ENCODE results near the gene PSMD5. TPM values are rescaled to one million over a fixed set of nuclear protein-coding genes. Genes with fewer than 3 reads are reported as not detected.

The PSMD5 gene
- total and polyA plus RNA-seq, 4 donors, result 17.4 to 44.8 (median 33.0) TPM

DNA sequence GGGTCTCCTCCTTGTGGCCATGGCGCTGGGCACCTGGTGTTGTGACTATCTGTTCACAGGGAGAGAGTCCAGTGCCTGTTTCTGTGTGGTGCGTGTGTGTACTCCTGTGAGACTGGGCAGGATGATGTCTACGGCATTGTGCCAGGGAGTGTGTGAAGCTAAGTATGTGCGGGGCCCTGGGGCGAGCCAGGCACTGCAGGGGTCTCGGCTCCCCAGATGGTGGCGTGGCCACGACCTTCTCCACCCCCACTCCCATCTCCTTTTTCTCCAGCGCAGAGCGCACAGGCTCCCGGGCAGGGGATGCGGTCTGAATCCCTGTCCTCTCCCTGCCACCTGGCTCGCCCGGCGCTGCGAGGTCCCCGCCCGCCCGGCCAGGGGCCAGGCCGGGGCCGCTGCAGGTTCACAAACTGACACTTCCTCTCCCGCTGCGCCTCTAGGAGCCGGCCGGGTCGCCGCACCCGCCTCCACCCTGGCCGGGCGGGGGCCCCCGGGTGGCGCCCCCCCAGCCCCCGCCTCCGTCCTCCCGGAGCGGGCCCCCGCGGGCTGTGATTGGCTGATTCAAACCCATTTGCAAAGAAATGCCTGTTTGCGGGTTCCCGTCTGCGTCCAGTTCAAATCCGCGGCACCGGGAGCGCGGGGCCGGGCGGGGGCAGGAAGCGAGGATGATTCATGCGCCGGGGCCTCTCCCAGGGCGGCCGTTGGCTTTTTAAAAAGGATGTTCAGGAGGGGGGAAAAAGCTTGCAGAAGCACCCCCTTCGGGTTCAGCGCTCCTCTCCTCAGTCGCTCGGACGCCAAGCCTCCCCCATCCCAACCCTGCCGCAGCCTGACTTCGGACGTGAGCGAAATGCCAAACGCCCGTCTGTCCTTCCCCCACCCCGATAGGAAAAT lies 33.5 kb upstream of the PSMD5 start:
- Histone ChIP-seq H3K9me3 (ENCODE audit: control insufficient read depth, low read length) (no peaks in the 10 kb centered on the region), H3K27ac (ENCODE audit: low read depth in 1 of 2, low read length in 2 of 2) (peak overlapping the region; percentile 68 to 85), H3K4me3 (ENCODE audit: low read length in 2 of 2) (peak overlapping the region; percentile 68 to 92), H3K4me1 (ENCODE audit: control insufficient read depth in 1 of 2, insufficient read depth in 2 of 2, low read length in 2 of 2) (no peaks in the 10 kb centered on the region), H3K36me3 (ENCODE audit: control insufficient read depth in 1 of 2, insufficient read depth in 2 of 2, low read length in 1 of 2) (peaks cover 0 to 6% of the 10 kb centered on the region in 2 donors), H3K27me3 (ENCODE audit: control insufficient read depth in 1 of 2, insufficient read depth in 2 of 2, low read length in 1 of 2) (no peaks in the 10 kb centered on the region)
- intact Hi-C loops (cut with DNase I), result loop anchor here (2.0 to 5.0 kb wide), 2 partner anchors 59 to 61 kb away; no protein-coding TSS in a partner anchor
- DNase-seq (peak; percentile 94 to 95), ATAC-seq (ENCODE audit: low FRiP score) (peak; percentile 81)
- WGBS, 2 donors, result 1% methylated on average over 57 to 65 of the region's 65 CpGs

DNA sequence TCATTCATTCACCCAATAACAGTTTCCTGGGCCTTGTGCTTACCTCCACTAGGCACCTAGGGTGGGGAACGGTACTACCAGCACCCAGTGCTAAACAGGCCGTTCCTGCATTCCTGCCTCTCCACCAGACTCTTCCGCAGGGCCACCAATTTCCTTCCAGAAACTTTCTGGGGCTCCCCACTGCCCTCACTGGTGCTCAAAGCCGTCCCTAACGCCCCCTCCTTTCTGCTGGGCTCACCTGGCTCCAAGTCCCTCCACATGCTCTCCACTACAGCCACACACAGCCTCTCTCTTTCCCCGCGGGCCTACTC lies 32.9 kb upstream of the PSMD5 start:
- DNase-seq (no peak), ATAC-seq (ENCODE audit: low FRiP score) (no peak)
- WGBS, 2 donors, result 25 to 26% methylated on average over 7 of the region's 7 CpGs
- no peaks in the 10 kb centered on the region for H3K4me1 ChIP-seq (ENCODE audit: control insufficient read depth in 1 of 2, insufficient read depth in 2 of 2, low read length in 2 of 2)
- no peaks in the 10 kb centered on the region for H3K27me3 ChIP-seq (ENCODE audit: control insufficient read depth in 1 of 2, insufficient read depth in 2 of 2, low read length in 1 of 2)
- peak overlapping the region; percentile 68 to 85 for H3K27ac ChIP-seq (ENCODE audit: low read depth in 1 of 2, low read length in 2 of 2)
- intact Hi-C loops (cut with DNase I), result loop anchor here in 1 of 2 donors (5.0 kb wide), 1 partner anchor 62 kb away; no protein-coding TSS in a partner anchor
- H3K36me3 ChIP-seq (ENCODE audit: control insufficient read depth in 1 of 2, insufficient read depth in 2 of 2, low read length in 1 of 2), result peaks cover 0 to 6% of the 10 kb centered on the region in 2 donors
- H3K4me3 ChIP-seq (ENCODE audit: low read length in 2 of 2), result no peak overlapping the region
- H3K9me3 ChIP-seq (ENCODE audit: control insufficient read depth, low read length), result no peaks in the 10 kb centered on the region

DNA sequence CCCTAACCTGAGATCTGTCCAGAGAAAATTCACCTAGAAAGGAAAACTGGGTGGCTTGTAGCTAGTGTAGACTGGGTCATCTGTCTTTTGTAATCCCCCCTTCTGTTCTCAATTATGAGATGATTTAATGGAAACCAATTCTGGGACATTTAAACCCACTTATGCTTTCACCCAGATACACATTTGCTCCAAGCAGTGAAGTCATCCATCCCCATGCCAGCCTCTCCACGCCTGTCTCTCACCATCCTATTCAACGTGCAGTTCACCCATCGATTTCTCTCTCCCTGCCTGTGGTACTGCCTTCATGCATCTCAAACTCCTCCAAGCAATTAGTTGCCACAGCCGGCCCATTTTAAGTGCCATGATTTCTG lies 32.5 kb upstream of the PSMD5 start:
- Histone ChIP-seq H3K36me3 (ENCODE audit: control insufficient read depth in 1 of 2, insufficient read depth in 2 of 2, low read length in 1 of 2) (peaks cover 0 to 6% of the 10 kb centered on the region in 2 donors), H3K27me3 (ENCODE audit: control insufficient read depth in 1 of 2, insufficient read depth in 2 of 2, low read length in 1 of 2) (no peaks in the 10 kb centered on the region), H3K4me1 (ENCODE audit: control insufficient read depth in 1 of 2, insufficient read depth in 2 of 2, low read length in 2 of 2) (no peaks in the 10 kb centered on the region), H3K27ac (ENCODE audit: low read depth in 1 of 2, low read length in 2 of 2) (peak overlapping the region in 1 of 2 donors; percentile 85), H3K4me3 (ENCODE audit: low read length in 2 of 2) (no peak overlapping the region), H3K9me3 (ENCODE audit: control insufficient read depth, low read length) (no peaks in the 10 kb centered on the region)
- DNase-seq (no peak), ATAC-seq (ENCODE audit: low FRiP score) (no peak)
- intact Hi-C loops (cut with DNase I), result loop anchor here in 1 of 2 donors (5.0 kb wide), 1 partner anchor 62 kb away; no protein-coding TSS in a partner anchor
- 16 to 21% methylated on average over 4 of the region's 4 CpGs for WGBS, 2 donors

DNA sequence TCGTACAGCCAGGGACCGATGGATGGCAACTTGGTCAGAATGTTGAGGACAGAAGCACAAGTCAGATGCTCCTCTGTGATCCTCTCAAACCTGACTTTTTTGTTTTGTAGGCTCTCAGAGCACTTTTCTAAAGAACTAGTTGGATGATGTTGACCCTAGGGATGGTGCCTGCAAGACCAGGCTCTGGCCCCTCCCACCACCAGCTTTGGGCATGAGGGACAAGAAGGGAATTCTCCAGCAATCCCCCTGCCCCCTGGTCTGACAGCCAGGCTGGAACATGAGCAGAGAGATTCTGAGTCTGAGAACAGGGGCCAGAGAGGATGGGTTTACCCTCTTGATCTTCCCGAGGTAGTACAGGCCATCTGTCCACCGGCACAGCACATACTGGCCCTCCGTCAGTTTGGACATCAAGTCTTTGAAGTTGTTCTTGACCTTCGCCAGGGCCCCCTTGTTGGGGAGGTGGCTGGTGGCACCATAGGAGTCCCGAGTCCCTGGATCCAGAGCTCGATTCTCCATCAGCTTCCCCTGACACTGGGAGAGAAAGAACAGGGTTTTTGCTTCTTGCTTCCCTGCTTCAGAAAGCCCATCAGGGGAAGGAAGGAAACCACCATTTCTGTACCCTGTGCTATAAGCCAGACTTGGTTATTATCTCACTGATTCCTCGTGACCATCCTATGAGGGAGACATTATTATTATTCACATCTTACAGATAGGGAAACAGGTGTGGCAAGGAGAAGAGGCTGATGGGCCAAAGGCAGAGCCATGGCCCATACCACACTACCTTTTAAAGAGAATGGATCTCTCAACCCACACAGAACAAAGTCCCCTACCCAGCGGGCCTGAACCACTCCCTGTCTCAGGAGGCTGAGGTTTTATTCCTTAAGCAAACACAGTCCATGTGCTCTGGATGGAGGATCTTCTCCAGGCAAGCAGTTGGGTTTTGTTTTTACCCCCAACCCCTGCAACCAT lies 31.8 kb upstream of the PSMD5 start:
- ATAC-seq (ENCODE audit: low FRiP score), result no peak

DNA sequence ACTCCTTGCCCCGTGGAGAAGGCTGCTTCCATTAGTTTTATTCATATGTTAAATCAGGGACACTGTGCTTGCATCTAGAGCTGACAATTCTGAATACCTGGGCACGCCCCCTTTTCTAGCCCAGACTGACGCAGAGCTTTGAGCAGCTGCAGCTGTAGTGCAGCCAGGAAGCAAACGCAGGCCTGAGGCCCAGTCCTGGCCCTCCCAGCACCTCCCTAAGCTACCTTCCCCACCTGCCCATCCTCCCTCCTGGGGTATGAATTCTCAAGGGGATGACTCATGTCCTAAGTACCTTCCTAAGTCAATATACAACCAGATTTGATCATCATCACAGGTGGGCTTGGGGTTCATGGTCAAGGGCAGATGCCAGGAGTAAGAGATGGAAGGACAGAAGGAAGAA lies 30.8 kb upstream of the PSMD5 start:
- H3K27me3 ChIP-seq (ENCODE audit: control insufficient read depth in 1 of 2, insufficient read depth in 2 of 2, low read length in 1 of 2), result no peaks in the 10 kb centered on the region
- H3K27ac ChIP-seq (ENCODE audit: low read depth in 1 of 2, low read length in 2 of 2), result no peak overlapping the region
- intact Hi-C loops (cut with DNase I), result no loop called here
- H3K36me3 ChIP-seq (ENCODE audit: control insufficient read depth in 1 of 2, insufficient read depth in 2 of 2, low read length in 1 of 2), result peaks cover 0 to 6% of the 10 kb centered on the region in 2 donors
- no peak for DNase-seq
- no peaks in the 10 kb centered on the region for H3K9me3 ChIP-seq (ENCODE audit: control insufficient read depth, low read length)
- H3K4me1 ChIP-seq (ENCODE audit: control insufficient read depth in 1 of 2, insufficient read depth in 2 of 2, low read length in 2 of 2), result no peaks in the 10 kb centered on the region
- no peak for ATAC-seq (ENCODE audit: low FRiP score)
- no peak overlapping the region for H3K4me3 ChIP-seq (ENCODE audit: low read length in 2 of 2)
- 62 to 70% methylated on average over 4 of the region's 4 CpGs for whole genome bisulfite sequencing, 2 donors

More for the DNA sequence above, 31.8 kb upstream of the PSMD5 start:
- intact Hi-C loops (cut with DNase I), result loop anchor here in 1 of 2 donors (5.0 kb wide), 1 partner anchor 63 kb away; no protein-coding TSS in a partner anchor
- peak in 1 of 2 donors; percentile 39 for DNase-seq
- no peaks in the 10 kb centered on the region for H3K9me3 ChIP-seq (ENCODE audit: control insufficient read depth, low read length)
- H3K36me3 ChIP-seq (ENCODE audit: control insufficient read depth in 1 of 2, insufficient read depth in 2 of 2, low read length in 1 of 2), result peaks cover 0 to 6% of the 10 kb centered on the region in 2 donors
- H3K27me3 ChIP-seq (ENCODE audit: control insufficient read depth in 1 of 2, insufficient read depth in 2 of 2, low read length in 1 of 2), result no peaks in the 10 kb centered on the region
- H3K4me1 ChIP-seq (ENCODE audit: control insufficient read depth in 1 of 2, insufficient read depth in 2 of 2, low read length in 2 of 2), result no peaks in the 10 kb centered on the region
- no peak overlapping the region for H3K4me3 ChIP-seq (ENCODE audit: low read length in 2 of 2)
- no peak overlapping the region for H3K27ac ChIP-seq (ENCODE audit: low read depth in 1 of 2, low read length in 2 of 2)
- 85 to 93% methylated on average over 10 of the region's 10 CpGs for WGBS, 2 donors

DNA sequence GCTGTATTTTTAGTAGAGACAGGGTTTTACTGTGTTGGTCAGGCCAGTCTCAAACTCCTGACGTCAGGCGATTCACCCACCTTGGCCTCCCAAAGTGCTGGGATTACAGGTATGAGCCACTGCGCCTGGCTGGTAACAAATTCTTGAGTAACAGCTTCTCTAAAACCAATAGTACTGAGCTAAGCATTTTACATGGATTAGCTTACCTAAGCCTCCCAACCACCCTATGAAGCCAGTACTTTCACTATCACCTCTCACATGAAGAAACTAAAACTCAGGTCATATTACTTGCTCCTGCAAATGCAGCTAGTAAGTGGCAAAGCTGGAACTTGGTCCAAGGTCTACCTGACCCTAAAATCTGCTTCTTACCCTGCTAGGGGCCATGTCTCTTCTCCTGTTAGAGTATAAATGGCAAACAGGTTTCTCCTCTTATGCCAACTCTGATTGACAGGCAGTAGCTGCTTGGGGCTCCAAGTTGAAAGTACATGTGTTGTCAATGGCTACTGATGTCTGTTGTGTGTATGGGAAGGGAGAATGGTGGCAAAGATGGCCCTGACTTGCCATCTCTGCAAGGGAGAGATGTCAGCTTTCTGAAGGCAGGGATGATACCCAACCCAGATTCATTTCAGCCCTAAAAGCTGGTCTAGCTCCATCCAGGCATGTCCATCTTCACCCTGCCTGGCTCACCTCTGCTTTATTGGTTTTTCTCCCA lies 30.2 kb upstream of the PSMD5 start:
- Histone ChIP-seq H3K36me3 (ENCODE audit: control insufficient read depth in 1 of 2, insufficient read depth in 2 of 2, low read length in 1 of 2) (peaks cover 0 to 6% of the 10 kb centered on the region in 2 donors), H3K4me3 (ENCODE audit: low read length in 2 of 2) (no peak overlapping the region), H3K4me1 (ENCODE audit: control insufficient read depth in 1 of 2, insufficient read depth in 2 of 2, low read length in 2 of 2) (no peaks in the 10 kb centered on the region), H3K27ac (ENCODE audit: low read depth in 1 of 2, low read length in 2 of 2) (no peak overlapping the region), H3K27me3 (ENCODE audit: control insufficient read depth in 1 of 2, insufficient read depth in 2 of 2, low read length in 1 of 2) (no peaks in the 10 kb centered on the region), H3K9me3 (ENCODE audit: control insufficient read depth, low read length) (no peaks in the 10 kb centered on the region)
- DNase-seq, result no peak
- ATAC-seq (ENCODE audit: low FRiP score), result no peak
- WGBS, 2 donors, result 82 to 87% methylated on average over 3 of the region's 3 CpGs
- intact Hi-C loops (cut with DNase I), result no loop called here

DNA sequence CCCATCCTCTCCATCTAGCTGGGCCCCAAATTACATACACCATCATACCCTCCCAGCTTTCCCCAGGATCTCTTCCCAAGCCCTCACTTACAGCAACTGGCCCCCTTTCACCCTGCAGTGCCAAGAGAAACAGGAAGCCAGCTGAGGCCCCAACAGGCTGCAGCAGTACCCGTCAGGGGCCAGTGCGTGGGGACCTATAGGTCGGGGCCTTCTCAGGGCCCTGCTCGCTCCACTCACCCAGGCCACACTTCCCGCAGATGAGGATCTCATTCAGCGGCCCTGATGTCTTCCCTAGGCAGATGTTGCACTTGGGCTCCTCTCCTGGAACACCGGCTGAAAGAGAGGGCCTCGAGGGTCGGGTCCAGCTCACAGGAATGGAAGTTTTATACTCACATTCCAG lies 27.5 kb upstream of the PSMD5 start:
- 33 to 37% methylated on average over 9 of the region's 9 CpGs for WGBS, 2 donors
- Histone ChIP-seq H3K36me3 (ENCODE audit: control insufficient read depth in 1 of 2, insufficient read depth in 2 of 2, low read length in 1 of 2) (peaks cover 0 to 6% of the 10 kb centered on the region in 2 donors), H3K9me3 (ENCODE audit: control insufficient read depth, low read length) (no peaks in the 10 kb centered on the region), H3K27me3 (ENCODE audit: control insufficient read depth in 1 of 2, insufficient read depth in 2 of 2, low read length in 1 of 2) (no peaks in the 10 kb centered on the region), H3K27ac (ENCODE audit: low read depth in 1 of 2, low read length in 2 of 2) (peak overlapping the region in 1 of 2 donors; percentile 4), H3K4me3 (ENCODE audit: low read length in 2 of 2) (no peak overlapping the region), H3K4me1 (ENCODE audit: control insufficient read depth in 1 of 2, insufficient read depth in 2 of 2, low read length in 2 of 2) (no peaks in the 10 kb centered on the region)
- intact Hi-C loops (cut with DNase I), result no loop called here
- DNase-seq (no peak), ATAC-seq (ENCODE audit: low FRiP score) (no peak)

DNA sequence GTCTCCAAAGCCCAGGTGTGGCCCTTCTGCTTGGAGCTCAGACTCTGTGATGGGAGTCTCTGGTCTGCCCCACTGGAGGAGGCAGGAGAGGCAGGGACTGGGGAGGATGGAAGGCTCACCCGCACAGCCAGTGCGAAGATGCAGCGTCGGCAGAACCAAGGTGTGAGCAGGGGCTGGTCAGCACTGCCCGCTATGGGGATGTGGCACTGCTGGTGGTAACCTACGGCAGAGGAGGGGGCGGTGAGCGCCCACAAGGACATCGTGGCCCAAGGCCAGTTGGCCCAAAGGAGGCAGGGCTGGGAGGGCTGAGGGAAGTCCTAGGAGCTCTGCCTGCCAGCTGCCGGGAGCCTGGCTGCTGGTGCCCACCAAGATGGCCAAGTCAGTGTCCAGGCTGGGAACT lies 27.0 kb upstream of the PSMD5 start:
- ATAC-seq (ENCODE audit: low FRiP score) (peak; percentile 2), DNase-seq (peak in 1 of 2 donors; percentile 56)
- Histone ChIP-seq H3K4me3 (ENCODE audit: low read length in 2 of 2) (no peak overlapping the region), H3K27me3 (ENCODE audit: control insufficient read depth in 1 of 2, insufficient read depth in 2 of 2, low read length in 1 of 2) (no peaks in the 10 kb centered on the region), H3K27ac (ENCODE audit: low read depth in 1 of 2, low read length in 2 of 2) (peak overlapping the region in 1 of 2 donors; percentile 64), H3K36me3 (ENCODE audit: control insufficient read depth in 1 of 2, insufficient read depth in 2 of 2, low read length in 1 of 2) (peaks cover 0 to 6% of the 10 kb centered on the region in 2 donors), H3K4me1 (ENCODE audit: control insufficient read depth in 1 of 2, insufficient read depth in 2 of 2, low read length in 2 of 2) (no peaks in the 10 kb centered on the region), H3K9me3 (ENCODE audit: control insufficient read depth, low read length) (no peaks in the 10 kb centered on the region)
- intact Hi-C loops (cut with DNase I), result loop anchor here in 1 of 2 donors (5.0 kb wide), 2 partner anchors 68 to 203 kb away; partner anchors contain the start of gene CNTRL
- WGBS, 2 donors, result 54 to 56% methylated on average over 9 to 10 of the region's 10 CpGs

All from aorta (tissue), 5 donors.